GM10266 (cell line): Measurements from ENCODE around the gene TMEM129.
A peak's percentile ranks its signal among the peaks of the same experiment; 100 is the strongest.

Experiments used
- DNase-seq: peaks from one replicate; pipeline ENCODE4 v3.0.0; 2012; ENCODE audit errors: extremely low spot score
- TF ChIP-seq, protein P1 (sequence below): IDR thresholded peaks from 2 replicates; pipeline ENCODE4 v1.5.1; 2012; ENCODE audit warnings: mild to moderate bottlenecking, low read depth; ENCODE audit not compliant: control insufficient read depth, insufficient read depth; ENCODE audit errors: missing control alignments

TMEM129 gene, protein sequence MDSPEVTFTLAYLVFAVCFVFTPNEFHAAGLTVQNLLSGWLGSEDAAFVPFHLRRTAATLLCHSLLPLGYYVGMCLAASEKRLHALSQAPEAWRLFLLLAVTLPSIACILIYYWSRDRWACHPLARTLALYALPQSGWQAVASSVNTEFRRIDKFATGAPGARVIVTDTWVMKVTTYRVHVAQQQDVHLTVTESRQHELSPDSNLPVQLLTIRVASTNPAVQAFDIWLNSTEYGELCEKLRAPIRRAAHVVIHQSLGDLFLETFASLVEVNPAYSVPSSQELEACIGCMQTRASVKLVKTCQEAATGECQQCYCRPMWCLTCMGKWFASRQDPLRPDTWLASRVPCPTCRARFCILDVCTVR

DNA sequence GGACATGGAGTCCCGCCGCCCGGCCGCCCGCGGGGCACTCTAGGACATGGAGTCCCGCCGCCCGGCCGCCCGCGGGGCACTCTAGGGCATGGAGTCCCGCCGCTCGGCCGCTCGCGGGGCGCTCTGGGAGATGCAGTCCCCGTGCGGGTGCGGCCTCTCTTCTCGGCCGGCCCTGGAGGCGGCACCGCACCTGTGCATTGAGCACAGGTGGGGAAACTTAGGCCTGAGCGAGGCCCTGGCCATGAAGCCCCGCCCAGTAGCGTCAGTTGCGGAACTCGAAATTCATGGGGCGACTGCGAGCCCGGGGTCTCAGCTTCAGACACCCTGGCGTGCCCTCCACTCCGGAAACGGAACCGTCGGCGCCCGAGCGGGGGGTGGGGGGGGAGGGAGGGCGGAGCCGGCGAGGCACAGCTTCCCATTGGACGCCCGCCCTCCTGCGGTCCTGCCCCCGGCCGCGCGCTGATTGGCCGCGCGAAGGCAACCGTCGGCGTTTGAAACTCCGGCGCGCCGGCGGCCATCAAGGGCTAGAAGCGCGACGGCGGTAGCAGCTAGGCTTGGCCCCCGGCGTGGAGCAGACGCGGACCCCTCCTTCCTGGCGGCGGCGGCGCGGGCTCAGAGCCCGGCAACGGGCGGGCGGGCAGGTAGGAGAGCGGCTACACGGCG lies at the start of gene TMEM129, which contains the start of gene TACC3:
TMEM129 (minus strand) TSS at position 321 of the 663 bp plus-strand sequence. CDS start 486 bp downstream, outside the sequence.
TACC3 (plus strand) TSS at position 519 of the 663 bp plus-strand sequence. CDS start 1,901 bp downstream, outside the sequence.
- TF ChIP-seq, protein P1, sequence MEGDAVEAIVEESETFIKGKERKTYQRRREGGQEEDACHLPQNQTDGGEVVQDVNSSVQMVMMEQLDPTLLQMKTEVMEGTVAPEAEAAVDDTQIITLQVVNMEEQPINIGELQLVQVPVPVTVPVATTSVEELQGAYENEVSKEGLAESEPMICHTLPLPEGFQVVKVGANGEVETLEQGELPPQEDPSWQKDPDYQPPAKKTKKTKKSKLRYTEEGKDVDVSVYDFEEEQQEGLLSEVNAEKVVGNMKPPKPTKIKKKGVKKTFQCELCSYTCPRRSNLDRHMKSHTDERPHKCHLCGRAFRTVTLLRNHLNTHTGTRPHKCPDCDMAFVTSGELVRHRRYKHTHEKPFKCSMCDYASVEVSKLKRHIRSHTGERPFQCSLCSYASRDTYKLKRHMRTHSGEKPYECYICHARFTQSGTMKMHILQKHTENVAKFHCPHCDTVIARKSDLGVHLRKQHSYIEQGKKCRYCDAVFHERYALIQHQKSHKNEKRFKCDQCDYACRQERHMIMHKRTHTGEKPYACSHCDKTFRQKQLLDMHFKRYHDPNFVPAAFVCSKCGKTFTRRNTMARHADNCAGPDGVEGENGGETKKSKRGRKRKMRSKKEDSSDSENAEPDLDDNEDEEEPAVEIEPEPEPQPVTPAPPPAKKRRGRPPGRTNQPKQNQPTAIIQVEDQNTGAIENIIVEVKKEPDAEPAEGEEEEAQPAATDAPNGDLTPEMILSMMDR: no peak
- DNase-seq: peak; percentile 100

DNA sequence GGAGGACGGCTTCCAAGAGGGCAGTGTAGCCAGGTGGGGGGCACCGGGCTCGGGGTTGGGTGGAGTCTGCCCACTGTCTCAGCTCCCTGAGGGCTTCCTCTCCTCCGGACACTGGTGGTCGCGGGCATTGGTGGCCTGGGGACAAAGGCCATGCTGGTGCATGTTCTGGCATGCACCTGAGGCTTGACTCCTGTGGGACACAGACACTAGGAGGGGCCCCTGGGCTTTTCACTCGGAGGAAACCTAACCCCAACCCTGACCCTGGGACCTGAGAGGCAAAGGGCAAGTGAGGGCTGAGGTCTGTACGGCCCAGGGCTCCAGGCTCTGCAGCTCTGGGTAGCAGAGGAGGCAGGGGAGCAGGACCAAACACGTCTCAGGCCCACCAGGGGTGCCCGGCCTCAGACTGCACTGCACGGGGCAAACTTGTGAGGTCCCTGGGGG lies 49.7 kb upstream of the TMEM129 start:
- TF ChIP-seq, protein P1: no peak

DNA sequence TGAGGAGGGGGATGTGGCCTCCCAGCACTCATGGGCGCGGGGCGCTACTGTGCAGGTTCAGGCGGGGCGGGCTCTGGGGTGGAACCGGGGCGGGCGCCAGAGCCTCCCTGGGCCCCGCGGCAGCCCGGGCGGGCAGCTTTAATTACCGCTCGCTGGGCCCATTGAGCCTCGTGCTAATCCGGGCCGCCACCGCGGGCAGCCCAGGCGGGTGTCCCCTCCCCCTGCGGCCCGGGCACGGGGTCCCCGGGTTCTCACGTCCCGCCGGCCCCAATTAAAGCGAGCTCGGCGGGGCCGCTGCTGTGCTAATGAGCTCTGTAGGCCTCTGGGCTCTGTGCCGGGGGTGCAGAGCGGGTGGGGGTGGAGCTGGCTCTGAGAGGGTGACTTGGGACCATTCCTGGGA lies 49.1 kb upstream of the TMEM129 start:
- TF ChIP-seq, protein P1: no peak
- no peak for DNase-seq

More for the DNA sequence above, 49.7 kb upstream of the TMEM129 start:
- DNase-seq: no peak

DNA sequence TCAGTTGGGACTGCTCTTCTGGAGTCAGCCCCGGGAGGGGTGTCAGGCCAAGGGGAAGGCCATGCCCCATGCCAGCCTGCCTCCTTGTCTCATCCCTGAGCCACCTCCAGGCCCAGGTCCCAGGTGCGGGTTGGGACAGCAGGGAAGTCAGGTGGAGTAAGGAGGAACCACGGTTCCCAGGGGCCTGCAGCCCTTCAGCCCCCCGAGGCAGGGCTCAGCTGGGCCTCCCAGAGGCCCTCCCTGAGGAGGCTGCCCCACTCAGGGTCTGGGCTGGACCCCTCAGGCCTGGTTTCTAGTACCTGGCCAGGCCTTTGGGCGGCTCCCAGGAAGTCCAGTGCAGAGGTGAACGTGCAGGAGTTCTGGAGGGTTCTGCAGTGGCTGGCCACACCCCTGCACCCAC lies 48.6 kb upstream of the TMEM129 start:
- no peak for DNase-seq
- TF ChIP-seq, protein P1: no peak

DNA sequence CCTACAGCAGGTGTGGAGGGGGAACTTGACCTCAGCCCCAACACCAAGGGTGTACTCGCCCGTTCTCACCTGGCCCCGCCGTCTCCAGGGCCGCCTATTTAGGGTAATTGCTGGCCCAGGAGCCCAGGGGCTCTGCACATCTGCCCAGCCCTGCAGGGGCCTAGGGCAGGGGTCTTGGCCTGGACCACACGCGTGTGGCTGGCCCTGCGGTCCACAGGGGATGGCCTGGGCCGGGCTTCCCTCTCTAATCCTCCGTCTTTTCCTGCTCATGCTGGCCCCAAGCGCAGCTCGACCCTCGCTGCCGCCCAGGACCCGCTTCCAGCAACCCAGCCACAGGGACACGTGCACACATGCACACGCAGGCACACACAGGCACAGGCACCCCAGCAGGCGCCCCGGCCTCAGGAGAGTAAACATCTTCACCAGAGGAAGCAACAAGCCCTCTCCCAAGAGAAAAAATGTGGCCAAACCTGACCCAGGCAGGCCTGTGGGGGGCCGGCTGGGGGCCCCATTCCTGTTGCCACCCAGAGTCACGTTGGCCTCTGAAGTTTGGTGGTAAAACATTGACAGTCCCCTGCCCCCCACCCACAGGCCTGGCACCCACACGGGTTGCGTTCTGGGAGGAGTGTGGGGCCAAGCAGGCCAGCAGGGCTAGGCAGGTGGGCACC lies 47.4 kb upstream of the TMEM129 start:
- TF ChIP-seq, protein P1: no peak
- DNase-seq: no peak

DNA sequence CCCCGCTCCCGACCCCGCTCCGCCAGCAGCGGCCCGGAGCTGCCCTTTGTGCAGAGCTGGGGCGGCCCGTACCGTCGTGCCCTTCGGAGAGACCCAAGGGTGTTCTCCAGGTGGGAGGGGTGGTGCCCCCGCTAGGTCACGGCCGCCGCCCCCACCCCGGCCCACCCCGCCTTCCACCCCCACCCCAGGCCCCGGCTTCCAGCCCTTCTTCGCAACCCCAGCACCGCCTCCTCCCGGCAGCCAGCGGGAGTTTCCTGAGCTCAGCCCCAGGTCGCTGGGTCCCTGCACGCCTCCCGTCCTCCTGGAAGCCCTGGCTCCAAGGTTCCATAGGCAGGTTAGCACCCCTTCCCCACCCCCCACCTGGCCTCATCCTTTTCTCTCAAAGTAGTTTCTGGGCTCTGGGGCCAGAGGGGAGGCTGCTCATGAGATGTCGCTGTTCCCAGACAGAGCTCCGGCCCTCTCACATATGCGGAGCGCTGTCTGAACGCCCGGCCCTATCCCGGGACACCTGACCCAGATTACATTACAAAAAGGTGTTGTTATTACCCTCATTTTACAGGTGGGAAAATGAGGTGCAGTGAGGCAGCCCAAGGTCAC lies 46.7 kb upstream of the TMEM129 start:
- TF ChIP-seq, protein P1: peak; percentile 47
- peak; percentile 83 for DNase-seq
